ENCODE results near the gene NCBP3.
A peak's percentile ranks its signal among the peaks of the same experiment; 100 is the strongest.

Gene NCBP3

GRCh38 chr17:3845621-3846436 lies at the start of gene NCBP3:
TSS of gene NCBP3 (minus strand) at chr17:3846246. CDS start at chr17:3846223, 23 bp downstream.
- peak; percentile 50 for DNase-seq (ENCODE audit: low read depth)

GRCh38 chr17:3895354-3895753 lies 49.3 kb upstream of the NCBP3 start:
- DNase-seq (ENCODE audit: low read depth) = no peak

GRCh38 chr17:3894911-3895343 lies 48.9 kb upstream of the NCBP3 start:
- DNase-seq (ENCODE audit: low read depth) = no peak

- no peak for DNase-seq (ENCODE audit: low read depth)
Observed at GRCh38 chr17:3894188-3894587, 48.1 kb upstream of the NCBP3 start.

- no peak for DNase-seq (ENCODE audit: low read depth)
Observed at GRCh38 chr17:3893720-3894116, 47.7 kb upstream of the NCBP3 start.

- DNase-seq (ENCODE audit: low read depth) = no peak
Observed at GRCh38 chr17:3893003-3893719, 47.1 kb upstream of the NCBP3 start, which contains the start of gene CAMKK1. TSS of gene CAMKK1 (minus strand) at chr17:3893053. CDS start at chr17:3885687, 7,366 bp downstream.

GRCh38 chr17:3892095-3892998 lies 46.3 kb upstream of the NCBP3 start:
- no peak for DNase-seq (ENCODE audit: low read depth)

GRCh38 chr17:3891626-3892094 lies 45.6 kb upstream of the NCBP3 start:
- no peak for DNase-seq (ENCODE audit: low read depth)

- DNase-seq (ENCODE audit: low read depth) = no peak
Observed at GRCh38 chr17:3890878-3891219, 44.8 kb upstream of the NCBP3 start.

- peak; percentile 65 for DNase-seq (ENCODE audit: low read depth)
Observed at GRCh38 chr17:3890082-3890877, 44.2 kb upstream of the NCBP3 start.

- no peak for DNase-seq (ENCODE audit: low read depth)
Observed at GRCh38 chr17:3889325-3890012, 43.4 kb upstream of the NCBP3 start.

- peak; percentile 71 for DNase-seq (ENCODE audit: low read depth)
Observed at GRCh38 chr17:3888343-3889171, 42.5 kb upstream of the NCBP3 start.

GRCh38 chr17:3887804-3888203 lies 41.8 kb upstream of the NCBP3 start:
- no peak for DNase-seq (ENCODE audit: low read depth)

- no peak for DNase-seq (ENCODE audit: low read depth)
Observed at GRCh38 chr17:3887394-3887793, 41.3 kb upstream of the NCBP3 start.

- no peak for DNase-seq (ENCODE audit: low read depth)
Observed at GRCh38 chr17:3886776-3887175, 40.7 kb upstream of the NCBP3 start.

GRCh38 chr17:3885970-3886369 lies 39.9 kb upstream of the NCBP3 start:
- DNase-seq (ENCODE audit: low read depth) = no peak

- DNase-seq (ENCODE audit: low read depth) = no peak
Observed at GRCh38 chr17:3885271-3885670, 39.2 kb upstream of the NCBP3 start.

- no peak for DNase-seq (ENCODE audit: low read depth)
Observed at GRCh38 chr17:3884188-3884587, 38.1 kb upstream of the NCBP3 start.

- no peak for DNase-seq (ENCODE audit: low read depth)
Observed at GRCh38 chr17:3882276-3882675, 36.2 kb upstream of the NCBP3 start.

- DNase-seq (ENCODE audit: low read depth) = no peak
Observed at GRCh38 chr17:3880983-3881382, 34.9 kb upstream of the NCBP3 start.

Measured in HS-5 (cell line).